ENCODE data around the gene CHCHD6.

The CHCHD6 gene

DNA sequence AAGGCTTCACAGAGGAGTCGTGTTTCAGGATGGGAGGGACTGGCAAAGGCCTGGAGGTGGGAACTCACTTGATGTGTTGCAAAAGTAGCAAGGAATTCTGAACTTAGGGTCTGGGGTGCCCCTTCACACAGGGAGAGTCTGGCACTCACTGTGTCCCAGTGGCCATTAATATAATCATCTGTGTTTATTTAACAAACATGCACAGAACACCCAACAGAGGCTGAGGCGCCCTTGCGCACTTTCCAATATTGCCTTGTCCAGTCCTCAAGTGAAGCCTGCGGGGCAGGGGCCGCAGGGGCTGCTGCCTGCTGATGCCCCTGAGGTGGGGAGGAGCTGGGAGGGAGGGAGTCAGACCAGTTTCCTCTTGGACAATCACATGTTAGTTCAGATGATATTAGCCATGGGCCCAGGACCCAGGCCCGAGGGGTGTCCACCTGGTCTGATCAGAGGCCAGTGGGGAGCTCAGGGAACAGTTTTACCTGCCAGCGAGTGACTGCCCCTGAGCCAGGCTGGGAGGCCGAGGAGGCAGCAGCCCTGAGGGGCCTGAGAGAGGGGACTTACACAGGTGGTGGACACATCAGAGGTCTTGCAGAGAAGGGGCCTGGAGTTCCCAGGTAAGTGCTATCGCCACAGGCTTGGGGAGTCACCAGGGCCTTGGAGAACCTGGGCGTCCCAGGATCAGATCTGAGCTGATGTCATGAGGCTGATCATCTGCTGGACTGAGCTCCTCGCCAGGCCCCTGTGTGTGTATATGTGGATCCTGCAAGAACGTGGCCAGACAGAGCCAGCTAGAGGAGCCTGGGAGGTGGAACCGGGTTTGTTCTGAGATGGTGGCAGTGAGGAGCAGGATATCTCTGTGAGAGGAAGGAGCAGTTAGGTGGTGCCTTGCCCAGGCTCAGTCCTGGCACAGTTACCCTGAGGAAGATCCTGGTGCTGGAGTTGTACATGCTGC lies 35.3 kb upstream of the CHCHD6 start:
- no peak for DNase-seq

DNA sequence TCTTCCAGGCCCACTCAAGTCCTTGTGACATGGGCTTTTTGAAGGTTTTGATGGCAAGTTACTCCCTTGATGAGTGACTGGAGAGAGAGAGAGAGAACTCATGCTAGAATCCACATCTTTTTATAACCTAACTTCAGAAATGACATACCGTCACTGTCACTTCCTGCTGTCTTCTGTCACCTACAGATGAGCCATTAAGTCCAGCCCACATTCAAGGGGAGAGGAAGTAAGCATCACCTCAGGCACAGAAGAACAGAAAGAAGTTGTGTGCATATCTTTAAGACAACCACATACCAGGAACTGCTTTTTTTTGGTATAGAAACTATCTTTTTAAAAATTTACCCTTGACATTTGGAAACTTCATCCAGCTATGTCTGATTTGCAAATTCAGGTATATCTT lies 32.5 kb upstream of the CHCHD6 start:
- no peak for DNase-seq

DNA sequence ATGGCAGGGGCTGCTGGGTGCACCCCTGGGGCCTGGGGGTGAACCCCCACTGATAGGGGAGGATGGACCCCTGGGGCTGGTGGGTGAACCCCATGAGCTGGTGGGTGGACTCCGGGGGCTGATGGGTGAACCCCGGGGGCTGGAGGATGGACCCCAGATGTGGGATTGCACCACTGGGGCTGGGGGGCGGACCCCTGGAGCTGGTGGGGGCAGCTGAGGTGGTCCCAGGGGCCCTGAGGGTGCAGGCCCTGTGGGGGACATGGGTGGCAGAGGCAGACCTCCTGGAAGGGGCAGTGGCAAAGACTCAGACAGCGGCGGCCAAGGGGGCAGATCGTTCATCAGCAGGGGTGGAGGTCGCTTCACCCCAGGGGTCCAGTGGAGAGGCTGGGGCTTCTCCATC lies 31.7 kb upstream of the CHCHD6 start:
- no peak for DNase-seq

DNA sequence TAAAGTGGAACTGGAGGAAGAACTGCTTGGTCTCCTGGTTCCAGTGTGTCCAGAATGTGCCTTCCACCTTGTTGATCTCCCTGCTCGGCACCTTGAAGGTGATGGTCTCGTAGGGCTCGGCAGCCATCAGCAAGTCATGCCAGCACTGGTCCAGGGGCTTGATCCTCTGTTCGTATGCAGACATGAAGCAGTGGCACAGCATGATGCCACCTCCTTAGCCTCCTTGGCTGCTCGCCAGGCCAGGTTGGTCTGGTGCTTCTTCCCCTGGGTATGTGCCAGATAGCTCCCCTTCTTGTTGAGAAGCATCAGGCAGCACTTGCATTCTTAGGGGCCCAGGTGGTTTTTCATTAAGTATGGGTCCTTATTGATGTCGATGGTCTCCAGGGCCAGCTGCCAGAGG lies 31.3 kb upstream of the CHCHD6 start:
- DNase-seq = no peak

DNA sequence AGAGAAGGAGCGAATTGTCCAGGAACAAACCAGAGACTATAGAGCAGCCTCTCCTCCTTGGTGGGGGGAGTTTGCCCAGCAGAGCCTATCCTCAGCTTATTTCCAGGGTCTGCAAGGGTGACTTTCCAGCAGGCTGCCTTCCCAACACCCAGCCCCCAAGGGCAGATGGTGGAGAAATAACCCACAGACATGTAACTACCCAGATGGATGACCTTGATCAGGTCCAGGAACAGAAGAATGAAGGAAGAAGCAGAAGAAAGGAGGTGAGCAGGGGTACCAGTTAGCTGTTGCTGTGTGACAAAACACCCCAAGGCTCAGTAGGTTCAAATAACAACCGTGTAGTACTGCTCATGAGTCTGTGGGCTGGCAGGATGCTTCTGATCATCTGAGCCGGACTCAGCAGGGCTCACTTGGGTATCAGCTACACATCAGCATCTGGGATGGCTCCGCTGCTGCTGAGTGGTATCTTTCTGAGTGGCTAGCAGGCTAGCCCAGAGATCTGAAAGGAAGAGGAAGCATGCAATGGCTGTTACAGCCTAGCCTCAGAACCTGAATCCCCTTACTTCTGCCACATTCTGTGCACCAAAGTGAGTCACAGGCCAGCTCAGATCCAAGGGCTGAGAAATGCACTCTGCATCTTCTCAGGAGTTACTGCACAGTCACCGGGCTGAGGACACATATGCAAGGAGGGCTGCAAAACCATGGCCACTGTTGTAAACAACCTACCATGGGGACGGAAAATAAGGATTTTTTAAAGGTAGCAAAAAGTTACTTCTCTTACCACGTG lies 26.9 kb upstream of the CHCHD6 start:
- no peak for DNase-seq

DNA sequence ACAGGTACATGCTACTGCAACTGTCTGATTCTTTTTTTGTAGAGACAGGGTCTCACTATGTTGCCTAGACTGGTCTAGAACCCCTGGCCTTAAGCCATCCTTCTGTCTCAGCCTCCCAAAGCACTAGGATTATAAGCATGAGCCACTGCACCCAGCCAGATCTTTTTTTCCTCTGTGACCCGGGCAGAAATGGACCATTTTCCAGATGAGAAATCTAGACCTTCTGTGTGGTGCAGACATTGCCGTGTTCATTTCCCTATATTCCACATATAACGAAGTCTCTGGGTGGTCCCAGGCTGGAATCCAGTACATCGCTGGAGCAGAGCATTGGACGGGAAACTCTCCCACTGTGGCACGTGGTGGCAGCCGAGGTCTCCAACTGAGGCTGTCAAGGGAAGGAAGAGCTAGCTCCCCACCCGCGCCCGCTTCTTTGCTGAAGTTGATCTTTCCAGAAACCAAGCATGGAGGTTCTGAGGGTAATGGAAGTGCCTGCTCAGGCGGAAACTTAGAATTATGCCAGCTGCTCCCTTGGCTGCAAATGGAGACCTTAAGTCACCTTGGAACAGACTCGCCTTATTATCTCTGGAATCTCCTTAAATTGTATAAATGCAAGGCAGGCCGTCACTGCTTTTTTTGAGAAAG lies 26.1 kb upstream of the CHCHD6 start:
- DNase-seq = no peak

DNA sequence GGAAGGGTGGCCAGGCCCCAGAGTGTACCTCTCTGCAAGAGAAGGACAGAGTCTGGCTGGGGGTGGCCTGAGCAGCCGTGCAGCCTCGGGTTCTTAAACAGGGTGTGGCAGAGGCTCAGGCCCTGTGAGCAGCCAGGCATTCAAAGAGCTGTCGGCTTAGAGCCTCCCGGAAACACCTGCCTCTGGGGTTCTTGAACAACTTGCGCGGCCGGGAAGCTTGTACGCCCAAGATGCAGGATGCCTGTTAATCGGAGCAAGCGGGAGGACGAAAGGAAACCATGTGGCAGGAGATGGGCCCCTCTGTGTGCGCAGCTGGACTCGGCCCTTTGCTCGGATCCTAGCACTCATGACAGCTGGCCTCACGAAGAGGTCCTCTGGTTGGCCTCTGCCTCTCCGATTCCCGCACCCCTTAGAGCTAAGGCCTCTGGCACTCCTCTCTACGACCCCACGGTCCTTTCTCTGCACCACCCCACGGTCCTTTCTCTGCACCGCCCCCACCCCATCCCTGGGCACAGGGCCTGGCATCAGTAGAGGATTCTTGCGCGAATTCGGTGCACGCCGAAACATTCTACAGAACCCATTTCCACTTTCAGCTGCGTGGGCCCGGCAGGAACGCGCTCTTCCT lies 25.2 kb upstream of the CHCHD6 start:
- DNase-seq = no peak

DNA sequence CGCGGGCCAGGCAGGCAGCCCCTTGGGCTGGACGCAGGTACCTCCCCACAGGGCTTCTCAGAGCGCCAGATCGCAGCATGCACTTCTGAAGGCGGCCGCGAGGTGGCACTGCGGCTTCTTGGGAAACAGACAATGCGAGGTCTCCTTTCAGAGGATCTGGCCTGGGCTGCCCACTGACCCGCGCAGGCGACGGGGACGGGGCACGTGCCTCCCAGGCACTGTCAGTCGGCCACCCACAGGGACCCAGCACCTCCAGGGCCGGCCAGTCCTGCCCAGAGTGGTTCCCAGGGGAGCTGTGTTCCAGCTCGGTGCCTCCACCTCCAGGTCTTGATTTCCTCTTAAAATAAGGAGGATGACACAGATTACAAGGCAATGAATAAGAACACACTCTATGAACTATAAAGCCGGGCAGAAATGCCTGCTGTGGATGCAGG lies 24.7 kb upstream of the CHCHD6 start:
- DNase-seq = peak; percentile 82

DNA sequence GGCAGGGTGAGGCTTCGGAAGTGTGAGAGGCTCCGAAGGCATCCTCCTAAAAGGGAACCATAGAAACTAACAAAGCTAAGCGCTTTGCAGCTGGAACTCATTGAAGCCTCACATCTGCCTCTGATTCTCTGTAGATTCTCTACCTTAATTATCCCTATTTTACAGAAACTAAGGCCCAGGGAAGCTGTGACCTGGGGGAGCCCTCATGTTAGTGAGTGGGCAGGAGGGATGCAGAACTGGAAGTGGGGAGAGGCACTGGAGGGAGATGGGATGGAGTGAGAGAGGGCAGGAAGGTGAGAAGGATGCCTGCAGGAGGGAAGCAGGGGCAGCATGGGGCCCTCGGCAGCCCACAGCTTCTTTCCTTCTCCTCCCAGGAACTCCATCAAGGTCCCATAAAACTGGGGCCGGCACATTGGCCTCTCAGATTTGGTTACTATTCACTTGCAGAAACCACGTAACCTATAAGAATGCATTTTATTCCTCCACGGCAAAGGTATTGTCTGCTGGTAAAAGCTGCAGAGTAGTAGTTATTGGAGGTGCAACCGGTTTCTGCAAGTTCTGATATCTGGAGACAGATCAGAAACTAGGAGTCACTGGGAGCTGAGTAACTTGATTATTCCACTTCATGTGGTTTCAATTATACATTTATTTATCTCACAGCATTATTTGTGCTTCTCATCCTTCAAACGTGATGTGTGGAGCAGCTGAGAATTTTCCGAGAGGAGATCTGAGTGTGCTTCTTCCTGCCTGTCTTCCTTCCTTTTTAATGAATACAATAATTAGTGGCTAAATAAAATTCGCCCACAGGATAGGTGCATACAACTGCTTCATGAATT lies 24.0 kb upstream of the CHCHD6 start:
- DNase-seq = no peak

DNA sequence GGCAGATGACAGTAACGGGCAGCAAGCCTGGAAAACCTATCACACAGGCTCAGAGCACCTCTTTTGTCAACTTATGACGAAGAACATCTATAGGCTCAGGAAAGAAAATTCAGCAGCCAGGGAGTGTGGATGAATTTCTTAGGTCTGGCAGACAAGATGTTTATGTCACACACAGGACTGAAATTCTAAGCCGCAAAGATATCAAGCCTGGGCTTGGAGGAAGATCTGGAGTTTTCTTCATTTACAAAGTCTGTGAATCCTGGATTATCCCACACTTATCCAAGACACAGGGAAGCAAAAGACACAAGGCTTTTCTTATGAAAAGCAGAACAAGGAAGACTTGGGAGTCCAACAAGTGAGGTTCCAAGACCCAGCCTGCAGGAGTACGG lies 23.4 kb upstream of the CHCHD6 start:
- no peak for DNase-seq

DNA sequence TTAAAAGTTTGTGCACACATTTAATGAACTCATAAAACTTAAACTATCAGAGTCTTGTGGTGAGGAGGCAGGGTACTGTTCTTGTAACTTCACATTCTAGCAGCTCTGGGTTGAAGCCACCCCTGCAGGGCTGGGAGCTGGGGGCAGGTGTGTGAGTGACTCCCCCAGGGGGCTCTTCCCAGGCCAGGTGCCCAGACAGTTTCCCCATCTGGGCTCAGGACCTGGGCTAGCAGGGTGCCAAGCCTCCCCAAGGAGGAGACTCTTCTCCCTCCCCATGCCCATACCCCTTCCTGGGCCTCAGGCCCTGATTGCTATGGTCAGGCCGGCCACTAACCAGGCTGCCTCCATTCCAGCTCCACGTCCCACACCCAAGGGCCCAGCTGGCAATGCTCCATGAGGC lies 22.0 kb upstream of the CHCHD6 start:
- no peak for DNase-seq

DNA sequence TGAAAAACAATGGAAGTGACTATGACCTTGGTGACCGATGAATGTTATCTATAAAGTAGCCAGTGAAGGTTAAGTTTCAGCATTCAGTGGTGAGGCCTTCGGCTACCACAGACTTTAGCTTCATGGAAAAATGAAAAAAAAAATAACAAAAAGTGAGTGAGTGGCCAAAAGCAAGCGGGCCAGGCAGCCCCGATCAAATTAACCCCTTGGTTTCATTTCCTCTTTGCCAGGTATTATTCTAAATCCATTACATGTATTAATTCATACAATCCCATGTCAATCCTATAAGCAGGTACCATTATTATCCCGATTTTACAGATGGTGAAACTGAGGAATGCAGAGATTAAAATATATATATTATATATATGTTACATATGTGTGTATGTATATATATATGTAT lies 21.0 kb upstream of the CHCHD6 start:
- no peak for DNase-seq

DNA sequence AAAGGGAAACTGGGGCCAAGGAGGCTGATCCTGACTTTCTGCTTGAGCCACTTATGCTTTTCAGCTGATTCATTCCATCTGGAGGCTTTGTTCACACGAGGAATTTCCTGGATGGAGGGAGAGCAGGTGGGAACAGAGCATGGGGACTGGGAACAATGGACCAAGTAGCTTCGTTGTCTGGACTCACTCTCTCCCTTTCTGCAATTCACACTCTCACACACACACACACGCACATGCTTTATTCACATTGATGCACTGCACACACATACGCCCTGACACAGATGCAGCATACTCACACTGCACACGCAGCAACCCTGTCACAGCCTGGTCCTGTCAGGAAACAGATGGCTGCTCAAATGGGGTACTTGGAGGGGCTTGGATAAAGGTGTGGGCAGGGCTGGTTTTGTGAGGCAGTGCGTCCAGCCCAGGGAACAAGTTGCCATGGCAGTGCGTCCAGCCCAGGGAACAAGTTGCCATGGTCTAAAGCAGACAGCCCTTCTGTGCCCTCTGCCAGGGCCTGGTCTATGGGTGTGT lies 19.8 kb upstream of the CHCHD6 start:
- no peak for DNase-seq

DNA sequence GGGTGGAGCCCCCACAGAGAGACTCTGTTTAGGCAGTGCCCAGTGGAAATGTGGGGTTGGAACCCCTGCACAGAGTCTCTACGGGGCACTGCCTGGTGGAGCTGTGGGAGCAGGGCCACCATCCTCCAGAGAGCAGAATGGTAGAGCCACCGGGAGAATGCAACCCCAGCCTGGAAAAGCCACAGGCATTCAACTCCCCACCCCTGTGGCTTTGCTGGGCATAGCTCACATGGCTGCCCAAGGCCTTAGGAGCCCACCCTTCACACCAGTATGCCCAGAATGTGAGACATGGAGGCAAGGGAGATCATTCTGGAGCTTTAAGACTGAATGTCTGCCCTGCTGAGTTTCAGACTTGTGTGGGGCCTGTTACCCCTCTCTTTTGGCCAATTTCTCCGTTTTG lies 19.0 kb upstream of the CHCHD6 start:
- no peak for DNase-seq

DNA sequence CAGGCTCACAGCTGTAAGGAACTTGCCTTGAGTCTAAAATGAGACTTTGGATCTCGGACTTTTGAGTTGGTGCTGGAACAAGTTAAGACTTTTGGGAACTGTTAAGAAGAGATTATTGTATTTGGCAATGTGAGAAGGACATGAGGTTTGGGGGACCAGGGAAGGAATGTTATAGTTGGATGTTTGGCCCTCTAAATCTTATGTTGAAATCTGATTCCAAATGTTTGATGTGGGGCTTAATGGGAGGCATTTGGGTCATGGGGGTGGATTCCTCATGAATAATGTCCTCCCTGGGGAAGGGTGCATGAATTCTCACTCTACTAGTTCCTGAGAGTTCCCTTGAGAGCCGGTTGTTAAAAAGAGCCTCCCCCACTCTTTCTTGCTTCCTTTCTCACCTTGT lies 18.5 kb upstream of the CHCHD6 start:
- no peak for DNase-seq

DNA sequence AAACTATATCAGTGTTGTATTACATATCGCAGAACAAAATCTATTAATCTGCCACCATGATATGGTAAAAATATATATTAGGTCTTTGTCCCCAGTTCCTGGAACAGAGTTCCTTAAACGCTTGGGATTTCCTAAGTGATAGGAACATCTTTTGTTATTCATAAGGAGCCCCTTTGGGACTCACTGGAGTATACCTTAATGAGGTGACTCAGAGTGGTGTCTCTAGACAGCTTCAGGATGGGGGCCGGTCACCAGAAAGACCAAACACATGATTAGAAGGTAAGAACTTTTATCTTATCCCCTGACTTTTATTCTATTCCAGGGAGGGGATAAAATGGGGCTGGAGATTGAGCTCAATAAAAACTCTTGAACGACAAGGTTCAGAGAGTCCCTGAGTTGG lies 12.3 kb upstream of the CHCHD6 start:
- no peak for DNase-seq

DNA sequence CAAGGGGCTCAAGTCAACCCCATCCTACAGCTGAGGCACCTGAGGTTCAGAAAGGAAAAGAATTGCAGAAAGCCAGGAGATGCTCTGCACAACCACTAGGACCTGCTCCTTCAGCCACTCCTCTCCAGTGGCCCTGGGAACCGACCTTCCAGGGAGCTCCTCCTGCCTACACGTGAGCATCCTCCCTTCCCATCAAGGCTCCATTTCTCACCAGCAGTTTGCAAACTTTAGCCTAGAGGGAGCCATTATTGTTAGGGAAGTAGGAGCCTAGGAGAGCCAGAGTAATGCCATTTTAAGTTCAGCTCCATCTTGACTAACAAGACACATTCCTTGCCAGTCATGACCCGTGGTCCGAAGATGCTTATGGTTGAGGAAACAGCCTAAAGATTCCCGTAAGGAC lies 11.2 kb upstream of the CHCHD6 start:
- no peak for DNase-seq

DNA sequence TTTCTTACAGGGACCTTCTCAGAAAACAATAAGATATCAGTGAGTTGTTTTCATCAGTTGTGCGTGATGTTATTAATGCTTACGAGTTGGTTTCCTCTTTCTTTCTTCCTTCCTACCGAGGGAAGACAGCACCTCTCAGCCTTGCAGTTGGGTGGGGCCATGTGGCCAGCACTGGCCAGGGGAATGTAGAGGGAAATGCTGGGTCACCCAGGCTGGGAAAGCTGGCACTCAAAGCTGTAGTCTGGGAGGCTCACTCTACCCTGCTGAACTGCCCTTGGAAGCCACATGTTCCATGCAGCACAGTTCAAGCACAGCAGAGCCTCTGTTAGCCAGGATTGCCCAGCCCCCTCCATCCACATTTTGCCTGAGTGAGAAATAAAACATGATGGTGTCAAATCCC lies 10.1 kb upstream of the CHCHD6 start:
- no peak for DNase-seq

DNA sequence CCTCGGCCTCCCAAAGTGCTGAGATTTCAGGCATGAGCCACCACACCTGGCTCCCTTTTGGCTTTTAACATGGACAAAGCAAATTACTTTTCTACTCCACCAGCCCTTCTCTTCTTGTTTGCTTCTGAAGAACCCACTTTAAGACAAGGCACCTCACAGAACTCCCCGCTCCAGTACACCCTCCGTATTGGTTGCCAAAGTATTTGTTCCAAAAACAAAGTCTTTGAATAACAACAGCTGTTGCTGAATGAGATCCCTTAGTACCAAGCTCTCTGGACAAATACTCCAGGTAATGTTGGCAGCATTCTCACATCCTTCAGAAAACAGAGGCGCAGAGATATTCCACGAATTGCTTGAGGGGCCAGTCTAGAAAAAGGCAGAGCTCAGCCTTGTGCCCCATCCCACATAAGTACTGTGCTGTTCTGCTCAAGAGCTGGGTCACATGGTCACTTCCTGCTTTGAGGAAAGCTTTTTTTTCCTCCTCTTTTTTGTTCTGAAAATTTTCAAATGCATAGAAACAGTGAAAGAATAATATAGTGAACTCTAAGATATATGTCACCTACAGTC lies 7.3 kb upstream of the CHCHD6 start:
- DNase-seq = no peak

DNA sequence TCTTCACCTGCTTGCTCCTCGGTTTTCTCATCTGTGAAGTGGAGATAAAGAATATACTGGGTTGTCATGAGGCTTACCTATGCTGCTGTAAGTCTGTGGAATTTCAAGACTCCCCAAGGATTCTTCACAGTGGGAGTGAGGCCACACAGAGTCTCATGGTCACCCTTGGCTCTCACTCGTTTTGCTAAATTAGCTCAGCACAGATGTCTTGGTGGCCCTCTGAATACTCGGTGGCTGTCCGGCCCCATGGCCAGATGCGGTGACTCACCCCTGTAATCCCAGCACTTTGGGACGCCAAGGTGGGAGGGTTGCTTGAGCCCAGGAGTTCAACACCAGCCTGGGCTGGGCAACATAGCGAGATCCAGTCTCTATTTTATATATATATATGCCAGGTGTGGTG lies 5.0 kb upstream of the CHCHD6 start:
- no peak for DNase-seq

DNA sequence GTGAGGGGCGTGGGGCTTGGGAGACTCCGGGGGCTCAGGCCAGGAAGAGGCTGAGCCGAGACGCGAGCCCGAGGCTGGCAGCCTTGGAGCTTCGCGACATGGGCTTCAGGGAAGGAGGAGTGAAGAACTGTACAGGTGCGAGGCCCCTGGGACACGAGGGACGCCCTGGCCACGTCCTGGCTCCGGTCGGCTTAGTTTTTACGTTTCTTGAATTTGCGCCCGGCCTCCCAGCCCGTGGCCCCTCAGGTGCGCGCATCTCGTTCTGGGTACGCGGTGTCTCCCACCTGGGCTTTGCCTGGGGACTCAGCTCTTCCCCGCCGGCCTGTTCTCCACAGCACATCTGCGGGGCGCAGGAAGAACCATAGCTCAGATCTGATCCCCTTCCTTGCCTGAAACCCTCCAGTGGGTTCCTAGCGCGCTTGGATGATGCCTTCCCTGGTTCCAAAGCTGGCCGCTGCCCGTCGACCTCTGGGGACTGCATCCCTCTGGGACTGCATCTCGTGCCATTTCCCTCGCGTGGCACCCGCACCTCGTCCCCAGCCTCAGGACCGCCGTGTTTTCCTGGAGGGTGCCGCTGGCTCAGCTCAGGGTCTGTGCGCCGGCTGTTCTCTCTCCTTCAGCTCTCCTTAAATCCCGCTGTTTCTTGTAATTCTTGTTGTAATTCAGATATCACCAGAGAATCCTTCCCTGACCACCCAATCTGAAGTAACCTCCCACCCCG lies 614 bp downstream of the CHCHD6 start:
- peak; percentile 4 for DNase-seq
